AG10803 (cell line): ENCODE results near the gene TM9SF4.
"Not testable (repeated sequence)": the region's sequence is repeated elsewhere in the genome, so short reads cannot be mapped to it uniquely, and the experiment has no call there.

Experiments
- DNase-seq: peaks from one replicate; pipeline ENCODE4 v3.0.0; 2010; ENCODE audit warnings: low read depth
- H3K4me3 ChIP-seq: 2 replicates; pipeline ENCODE4 v1.5.1; 2011; ENCODE audit warnings: mild to moderate bottlenecking, low read length, control low read depth
- TF ChIP-seq, protein P1 (sequence below): conservative IDR thresholded peaks from 2 replicates; pipeline ENCODE4 v1.5.1; 2011; ENCODE audit warnings: mild to moderate bottlenecking, low read length, control low read depth, inconsistent platforms

The TM9SF4 gene

GRCh38 chr20:32192698-32193097 lies 83.2 kb downstream of the TM9SF4 start:
- DNase-seq: no peak
- TF ChIP-seq, protein P1, sequence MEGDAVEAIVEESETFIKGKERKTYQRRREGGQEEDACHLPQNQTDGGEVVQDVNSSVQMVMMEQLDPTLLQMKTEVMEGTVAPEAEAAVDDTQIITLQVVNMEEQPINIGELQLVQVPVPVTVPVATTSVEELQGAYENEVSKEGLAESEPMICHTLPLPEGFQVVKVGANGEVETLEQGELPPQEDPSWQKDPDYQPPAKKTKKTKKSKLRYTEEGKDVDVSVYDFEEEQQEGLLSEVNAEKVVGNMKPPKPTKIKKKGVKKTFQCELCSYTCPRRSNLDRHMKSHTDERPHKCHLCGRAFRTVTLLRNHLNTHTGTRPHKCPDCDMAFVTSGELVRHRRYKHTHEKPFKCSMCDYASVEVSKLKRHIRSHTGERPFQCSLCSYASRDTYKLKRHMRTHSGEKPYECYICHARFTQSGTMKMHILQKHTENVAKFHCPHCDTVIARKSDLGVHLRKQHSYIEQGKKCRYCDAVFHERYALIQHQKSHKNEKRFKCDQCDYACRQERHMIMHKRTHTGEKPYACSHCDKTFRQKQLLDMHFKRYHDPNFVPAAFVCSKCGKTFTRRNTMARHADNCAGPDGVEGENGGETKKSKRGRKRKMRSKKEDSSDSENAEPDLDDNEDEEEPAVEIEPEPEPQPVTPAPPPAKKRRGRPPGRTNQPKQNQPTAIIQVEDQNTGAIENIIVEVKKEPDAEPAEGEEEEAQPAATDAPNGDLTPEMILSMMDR: no peak
- no peak overlapping the region for H3K4me3 ChIP-seq

- DNase-seq, H3K4me3 ChIP-seq: not testable (repeated sequence)
Observed at GRCh38 chr20:32193336-32193735, 83.8 kb downstream of the TM9SF4 start.

DNA sequence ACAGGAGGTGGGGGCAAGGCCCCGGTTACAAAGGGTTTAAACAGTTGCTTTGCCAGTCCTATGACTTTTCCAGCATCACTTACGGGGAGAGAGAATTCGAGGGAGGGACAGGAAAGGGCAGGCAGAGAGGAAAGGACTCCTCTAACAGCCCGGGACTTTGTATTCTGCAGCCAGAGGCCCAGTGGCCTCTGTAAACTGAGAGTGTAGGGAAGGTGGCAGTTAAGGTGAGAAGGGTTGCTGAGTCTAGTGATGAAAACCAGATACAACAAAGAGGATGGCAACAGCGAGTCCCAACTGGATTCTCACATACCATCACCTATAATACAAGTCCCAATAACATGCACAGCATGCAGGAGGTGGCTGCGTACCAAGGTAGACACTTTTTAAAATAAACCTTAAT lies 84.5 kb downstream of the TM9SF4 start:
- no peak overlapping the region for H3K4me3 ChIP-seq
- TF ChIP-seq, protein P1: no peak
- no peak for DNase-seq

DNA sequence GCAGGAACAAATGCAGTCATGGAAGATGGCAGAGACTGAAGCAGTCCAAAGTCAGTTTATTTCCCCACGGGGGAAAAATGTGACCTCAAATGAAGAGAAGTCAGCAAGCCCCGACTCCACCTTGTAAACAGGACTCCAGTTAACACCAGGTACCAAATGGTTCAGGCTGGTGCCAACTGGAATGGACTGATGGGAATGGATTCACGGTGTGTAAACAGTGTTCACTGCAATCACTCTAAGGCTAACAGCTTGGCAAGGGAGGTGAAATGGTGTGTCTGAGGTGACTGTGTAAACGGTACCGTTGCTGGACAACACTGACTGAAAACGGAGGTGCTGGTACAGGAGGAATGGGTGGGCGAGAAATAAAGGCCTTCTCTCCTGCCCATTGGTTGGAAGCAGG lies 86.1 kb downstream of the TM9SF4 start:
- TF ChIP-seq, protein P1: no peak
- no peak for DNase-seq
- H3K4me3 ChIP-seq: no peak overlapping the region

DNA sequence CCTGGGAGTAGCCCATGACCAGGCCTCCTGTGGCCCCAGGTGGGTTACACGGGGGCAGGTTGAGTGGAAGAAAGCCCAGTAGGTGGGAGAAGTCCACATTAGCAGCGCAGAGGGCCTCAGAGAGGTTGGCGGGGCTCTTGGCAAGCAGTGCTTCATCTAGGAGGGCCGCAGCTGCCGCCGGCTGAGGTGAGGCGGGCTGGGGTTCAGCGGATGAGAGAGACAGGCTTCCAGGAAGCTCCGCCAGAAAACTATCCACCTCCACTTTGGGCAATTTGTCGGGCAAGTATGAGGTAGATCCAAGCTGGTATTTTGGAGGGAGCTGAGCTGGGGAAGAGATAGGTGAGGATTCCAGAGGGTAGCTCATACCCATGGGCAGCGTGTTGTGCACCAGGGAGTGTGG lies 87.1 kb downstream of the TM9SF4 start:
- H3K4me3 ChIP-seq, DNase-seq: not testable (repeated sequence)

- not testable (repeated sequence) for H3K4me3 ChIP-seq, DNase-seq
Observed at GRCh38 chr20:32197136-32197535, 87.6 kb downstream of the TM9SF4 start.

DNA sequence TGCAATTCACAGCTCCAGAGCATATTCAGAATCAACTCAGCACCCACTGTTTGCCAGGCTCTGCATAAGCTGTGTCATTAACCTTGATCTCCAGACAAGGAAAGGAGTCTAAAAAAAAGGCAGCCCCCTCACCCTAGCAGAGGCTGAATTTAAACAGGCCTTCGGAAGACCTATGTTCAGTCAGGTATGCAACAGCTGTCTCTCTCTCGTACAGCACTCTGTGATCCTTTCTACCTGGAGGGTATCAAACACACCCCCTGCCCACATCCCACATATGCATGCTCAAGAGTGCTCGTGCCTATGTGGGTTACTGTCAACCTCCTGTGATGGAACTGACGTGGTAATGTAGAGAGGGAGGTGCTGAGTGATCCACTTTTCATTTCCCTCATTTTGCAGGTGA lies 89.5 kb downstream of the TM9SF4 start:
- DNase-seq: no peak
- TF ChIP-seq, protein P1: no peak
- no peak overlapping the region for H3K4me3 ChIP-seq

- peak; percentile 37 for DNase-seq
- TF ChIP-seq, protein P1: no peak
- H3K4me3 ChIP-seq: no peak overlapping the region
Observed at GRCh38 chr20:32201296-32201976, 91.9 kb downstream of the TM9SF4 start.

GRCh38 chr20:32201977-32202363 lies 92.5 kb downstream of the TM9SF4 start:
- DNase-seq: peak; percentile 60
- no peak overlapping the region for H3K4me3 ChIP-seq
- TF ChIP-seq, protein P1: no peak; the same call in 1 of the 2 replicates
